ENCODE measurements around the gene C3orf38. TPM values are rescaled to one million over a fixed set of nuclear protein-coding genes. Genes with fewer than 3 reads are reported as not detected.
"Not testable (repeated sequence)": the region's sequence is repeated elsewhere in the genome, so short reads cannot be mapped to it uniquely, and the experiment has no call there.

C3orf38 gene
- total RNA-seq, 1 donor from 2014 or later: 26.0 TPM

GRCh38 chr3:88113311-88114162, 36.2 kb upstream of the C3orf38 start:
- H3K27me3 Mint-ChIP-seq (ENCODE audit: unreplicated experiment): no peaks in the 10 kb centered on the region
- TF ChIP-seq CTCF (IDR thresholded peaks at IDR 0.05; ENCODE audit: partially characterized antibody, unreplicated experiment): peak; percentile 84
- H3K36me3 Mint-ChIP-seq (ENCODE audit: unreplicated experiment): no peaks in the 10 kb centered on the region
- H3K4me1 Mint-ChIP-seq (ENCODE audit: low read depth, unreplicated experiment): no peaks in the 10 kb centered on the region
- H3K4me3 Mint-ChIP-seq (ENCODE audit: unreplicated experiment): no peak overlapping the region
- DNase-seq: peak; percentile 25
- peaks cover 3% of the 10 kb centered on the region for H3K9me3 Mint-ChIP-seq (ENCODE audit: unreplicated experiment)
- H3K27ac Mint-ChIP-seq (ENCODE audit: unreplicated experiment): no peak overlapping the region

- no peak for DNase-seq
Measured at GRCh38 chr3:88114878-88115549, 34.7 kb upstream of the C3orf38 start.

GRCh38 chr3:88117683-88118082, 32.1 kb upstream of the C3orf38 start:
- Mint-ChIP-seq H3K9me3 (ENCODE audit: unreplicated experiment) (peaks cover 3% of the 10 kb centered on the region), H3K4me1 (ENCODE audit: low read depth, unreplicated experiment) (no peaks in the 10 kb centered on the region), H3K27ac (ENCODE audit: unreplicated experiment) (no peak overlapping the region), H3K36me3 (ENCODE audit: unreplicated experiment) (no peaks in the 10 kb centered on the region), H3K27me3 (ENCODE audit: unreplicated experiment) (no peaks in the 10 kb centered on the region), H3K4me3 (ENCODE audit: unreplicated experiment) (no peak overlapping the region)
- TF ChIP-seq CTCF (IDR thresholded peaks at IDR 0.05; ENCODE audit: partially characterized antibody, unreplicated experiment): no peak
- DNase-seq: no peak

More at GRCh38 chr3:88114878-88115549, 34.7 kb upstream of the C3orf38 start:
- TF ChIP-seq CTCF (IDR thresholded peaks at IDR 0.05; ENCODE audit: partially characterized antibody, unreplicated experiment): no peak
- Mint-ChIP-seq H3K27ac (ENCODE audit: unreplicated experiment) (no peak overlapping the region), H3K4me3 (ENCODE audit: unreplicated experiment) (no peak overlapping the region), H3K9me3 (ENCODE audit: unreplicated experiment) (peaks cover 3% of the 10 kb centered on the region), H3K27me3 (ENCODE audit: unreplicated experiment) (no peaks in the 10 kb centered on the region), H3K36me3 (ENCODE audit: unreplicated experiment) (no peaks in the 10 kb centered on the region), H3K4me1 (ENCODE audit: low read depth, unreplicated experiment) (no peaks in the 10 kb centered on the region)

GRCh38 chr3:88118603-88119002, 31.2 kb upstream of the C3orf38 start:
- H3K4me3 Mint-ChIP-seq (ENCODE audit: unreplicated experiment); H3K27me3 Mint-ChIP-seq (ENCODE audit: unreplicated experiment); H3K9me3 Mint-ChIP-seq (ENCODE audit: unreplicated experiment); H3K27ac Mint-ChIP-seq (ENCODE audit: unreplicated experiment); H3K36me3 Mint-ChIP-seq (ENCODE audit: unreplicated experiment); DNase-seq; H3K4me1 Mint-ChIP-seq (ENCODE audit: low read depth, unreplicated experiment): not testable (repeated sequence)

- Mint-ChIP-seq H3K27ac (ENCODE audit: unreplicated experiment) (no peak overlapping the region), H3K4me3 (ENCODE audit: unreplicated experiment) (no peak overlapping the region), H3K27me3 (ENCODE audit: unreplicated experiment) (no peaks in the 10 kb centered on the region), H3K36me3 (ENCODE audit: unreplicated experiment) (no peaks in the 10 kb centered on the region), H3K9me3 (ENCODE audit: unreplicated experiment) (no peaks in the 10 kb centered on the region), H3K4me1 (ENCODE audit: low read depth, unreplicated experiment) (no peaks in the 10 kb centered on the region)
- DNase-seq: no peak
- TF ChIP-seq CTCF (IDR thresholded peaks at IDR 0.05; ENCODE audit: partially characterized antibody, unreplicated experiment): no peak
Measured at GRCh38 chr3:88123526-88123925, 26.2 kb upstream of the C3orf38 start.
